22Rv1 (cell line): ENCODE data around the gene PLXNA4.

Experiments used
- H3K27ac ChIP-seq: fragments of 450-650 bp; 2 replicates; pipeline ENCODE4 v1.5.1; 2017
- ZFX ChIP-seq: fragments of 450-650 bp; IDR thresholded peaks from 2 replicates; pipeline ENCODE4 v1.6.1; 2017; ENCODE audit warnings: antibody characterized with exemption, borderline replicate concordance
- TF ChIP-seq, protein P1 (sequence below): fragments of 450-650 bp; IDR thresholded peaks from 2 replicates; pipeline ENCODE4 v1.5.1; 2017; ENCODE audit warnings: mild to moderate bottlenecking

The PLXNA4 gene

DNA sequence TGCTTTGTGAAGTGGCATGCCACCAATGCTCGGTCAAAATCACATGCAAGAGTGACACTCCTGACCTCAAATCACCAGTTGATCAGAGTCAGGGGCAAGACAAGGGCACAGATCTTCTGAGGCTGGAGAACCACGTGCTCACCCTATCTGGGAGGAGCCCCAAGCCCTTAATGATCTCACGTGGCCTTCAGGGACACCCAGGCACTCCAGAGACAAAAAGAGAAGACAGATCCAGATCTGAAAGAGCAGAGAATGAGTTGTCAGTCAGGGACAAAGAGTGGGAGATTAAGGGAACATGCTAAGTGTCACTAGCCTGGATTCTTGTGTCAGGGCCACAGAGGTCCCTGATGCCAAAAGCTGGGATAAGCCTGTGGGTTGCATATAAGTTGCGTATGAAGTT, 134.3 kb downstream of the PLXNA4 start:
- TF ChIP-seq, protein P1, sequence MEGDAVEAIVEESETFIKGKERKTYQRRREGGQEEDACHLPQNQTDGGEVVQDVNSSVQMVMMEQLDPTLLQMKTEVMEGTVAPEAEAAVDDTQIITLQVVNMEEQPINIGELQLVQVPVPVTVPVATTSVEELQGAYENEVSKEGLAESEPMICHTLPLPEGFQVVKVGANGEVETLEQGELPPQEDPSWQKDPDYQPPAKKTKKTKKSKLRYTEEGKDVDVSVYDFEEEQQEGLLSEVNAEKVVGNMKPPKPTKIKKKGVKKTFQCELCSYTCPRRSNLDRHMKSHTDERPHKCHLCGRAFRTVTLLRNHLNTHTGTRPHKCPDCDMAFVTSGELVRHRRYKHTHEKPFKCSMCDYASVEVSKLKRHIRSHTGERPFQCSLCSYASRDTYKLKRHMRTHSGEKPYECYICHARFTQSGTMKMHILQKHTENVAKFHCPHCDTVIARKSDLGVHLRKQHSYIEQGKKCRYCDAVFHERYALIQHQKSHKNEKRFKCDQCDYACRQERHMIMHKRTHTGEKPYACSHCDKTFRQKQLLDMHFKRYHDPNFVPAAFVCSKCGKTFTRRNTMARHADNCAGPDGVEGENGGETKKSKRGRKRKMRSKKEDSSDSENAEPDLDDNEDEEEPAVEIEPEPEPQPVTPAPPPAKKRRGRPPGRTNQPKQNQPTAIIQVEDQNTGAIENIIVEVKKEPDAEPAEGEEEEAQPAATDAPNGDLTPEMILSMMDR, result no peak
- TF ChIP-seq ZFX, result no peak
- no peak overlapping the region for H3K27ac ChIP-seq

- no peak for TF ChIP-seq ZFX
- TF ChIP-seq, protein P1, result no peak
Measured at GRCh38 chr7:132440151-132440550, 136.1 kb downstream of the PLXNA4 start.

GRCh38 chr7:132438926-132439325, 137.3 kb downstream of the PLXNA4 start:
- TF ChIP-seq ZFX, result no peak
- TF ChIP-seq, protein P1, result no peak
- no peak overlapping the region for H3K27ac ChIP-seq

More at GRCh38 chr7:132440151-132440550, 136.1 kb downstream of the PLXNA4 start:
- no peak overlapping the region for H3K27ac ChIP-seq

DNA sequence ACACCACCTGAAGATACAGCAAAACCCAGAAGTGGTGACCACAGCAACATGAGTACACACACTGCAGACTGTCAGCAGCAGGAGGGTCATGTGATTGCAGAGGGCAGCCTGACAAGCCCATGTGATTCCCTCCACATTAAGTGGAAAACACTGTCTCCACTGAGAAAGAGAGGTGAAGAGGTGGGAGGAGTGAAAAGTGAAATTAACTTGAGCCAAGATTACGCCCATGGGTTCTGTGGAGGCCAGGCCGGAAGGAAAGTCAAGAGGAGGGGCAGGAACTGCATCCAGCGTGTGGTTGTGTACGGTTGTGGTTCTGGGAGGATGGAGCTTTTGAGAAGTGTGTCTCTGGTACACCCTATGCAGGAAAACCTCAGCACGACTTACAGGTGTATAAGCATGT, 138.5 kb downstream of the PLXNA4 start:
- H3K27ac ChIP-seq, result no peak overlapping the region
- no peak for TF ChIP-seq ZFX

DNA sequence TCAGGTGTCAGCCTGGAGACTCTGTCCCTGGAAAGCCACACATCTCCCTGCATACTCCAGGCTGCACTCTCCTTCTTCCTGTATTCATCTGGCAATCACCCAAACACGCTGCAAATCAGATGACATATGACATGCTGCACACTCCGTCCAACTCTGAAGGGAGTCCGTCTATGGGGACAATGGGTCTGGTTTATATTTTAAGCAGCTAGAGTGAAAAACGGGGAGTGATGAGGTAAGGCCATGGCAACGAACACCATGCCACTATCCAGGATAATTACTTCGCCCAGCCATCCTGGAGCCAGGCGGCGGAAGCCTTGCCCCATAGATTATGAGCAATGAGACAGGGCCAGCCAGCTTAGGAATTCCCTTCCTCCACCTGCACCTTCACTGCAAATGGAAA, 140.1 kb downstream of the PLXNA4 start:
- TF ChIP-seq ZFX, result no peak
- TF ChIP-seq, protein P1, result no peak

GRCh38 chr7:132435016-132435990, 141.0 kb downstream of the PLXNA4 start:
- no peak overlapping the region for H3K27ac ChIP-seq
- TF ChIP-seq, protein P1, result no peak
- no peak for TF ChIP-seq ZFX

More for the DNA sequence above, 140.1 kb downstream of the PLXNA4 start:
- no peak overlapping the region for H3K27ac ChIP-seq

DNA sequence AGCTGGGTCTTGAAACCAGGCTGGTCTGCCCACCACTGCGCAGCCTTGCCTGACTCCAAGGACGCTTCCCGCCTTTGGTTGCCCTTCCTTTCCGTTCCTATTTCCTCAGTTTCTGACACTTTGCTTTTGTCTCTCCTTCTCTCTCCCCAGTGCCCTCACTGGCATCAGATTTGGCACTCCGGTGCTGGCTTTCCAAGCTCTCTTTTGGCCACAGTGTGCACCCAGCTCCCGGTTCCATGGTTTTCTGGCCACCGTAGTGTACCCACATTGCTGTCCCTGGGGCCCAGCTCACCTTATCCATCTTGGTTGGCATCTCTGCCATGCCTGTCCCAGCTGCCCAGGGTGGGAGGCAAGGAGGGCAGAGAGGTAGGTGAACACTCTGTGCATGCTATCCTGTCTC, 142.2 kb downstream of the PLXNA4 start:
- no peak overlapping the region for H3K27ac ChIP-seq
- TF ChIP-seq, protein P1, result no peak
- no peak for TF ChIP-seq ZFX

DNA sequence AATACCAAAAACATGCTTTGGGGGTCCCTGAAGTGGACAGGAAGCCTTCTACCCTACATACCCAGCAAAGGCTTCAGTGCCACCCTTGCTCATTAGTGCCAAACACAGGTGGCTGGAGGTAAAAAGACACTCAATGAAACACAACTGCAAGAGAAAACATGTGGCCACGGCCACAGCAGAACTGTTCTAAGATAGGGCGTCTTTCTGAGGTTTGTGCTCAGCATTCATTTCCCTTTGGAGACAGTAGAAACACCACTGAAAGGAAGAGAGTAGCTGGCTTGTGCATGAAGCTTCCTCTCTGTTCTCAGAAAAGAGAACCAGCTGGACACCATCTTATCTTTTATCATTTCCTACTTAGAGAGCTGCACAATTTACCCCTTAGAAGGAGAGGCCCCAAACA, 143.0 kb downstream of the PLXNA4 start:
- H3K27ac ChIP-seq, result no peak overlapping the region
- TF ChIP-seq ZFX, result no peak
- TF ChIP-seq, protein P1, result no peak
